HFFc6 (cell line): ENCODE results near the gene SV2C. TPM values are rescaled to one million over a fixed set of nuclear protein-coding genes. Genes with fewer than 3 reads are reported as not detected.
"Not testable (repeated sequence)": the region's sequence is repeated elsewhere in the genome, so short reads cannot be mapped to it uniquely, and the experiment has no call there.

Source experiments
- DNase-seq: peaks from one replicate; pipeline ENCODE4 v3.0.0-alpha.2; 2018
- H3K27ac Mint-ChIP-seq: 2 replicates; pipeline ENCODE4 v1.8.0; 2020; ENCODE audit warnings: mild to moderate bottlenecking, mixed read lengths
- H3K27me3 Mint-ChIP-seq: 2 replicates; pipeline ENCODE4 v1.8.0; 2021; ENCODE audit warnings: mild to moderate bottlenecking, moderate library complexity, mixed read lengths; ENCODE audit not compliant: insufficient read depth
- H3K36me3 Mint-ChIP-seq: 2 replicates; pipeline ENCODE4 v1.8.0; 2021; ENCODE audit warnings: low read depth, mixed read lengths
- H3K4me1 Mint-ChIP-seq: 2 replicates; pipeline ENCODE4 v1.8.0; 2020; ENCODE audit warnings: low read depth, mixed read lengths
- H3K4me3 Mint-ChIP-seq: 2 replicates; pipeline ENCODE4 v1.8.0; 2020; ENCODE audit warnings: mild to moderate bottlenecking, moderate library complexity, mixed read lengths
- H3K9me3 Mint-ChIP-seq: 2 replicates; pipeline ENCODE4 v1.8.0; 2020; ENCODE audit warnings: mild to moderate bottlenecking, mixed read lengths
- CTCF ChIP-seq: fragments of 200-600 bp; sonication (generic); IDR thresholded peaks from 2 replicates; pipeline ENCODE4 v1.5.0; 2021; ENCODE audit warnings: antibody characterized with exemption, mild to moderate bottlenecking
- total RNA-seq, 6 experiments: library from RNA; stranded (reverse); fragmentation: NEBNext Ultra II Directional; extraction: Animal tissue kit (Norgen Biotek cat#: 25700); gene quantifications; 2 replicates in 1 of 6; 3 replicates in 5 of 6; pipeline ENCODE4 v1.2.3, GENCODE V29; 2021

SV2C gene
- total RNA-seq, 6 experiments from 2014 or later, result not detected

GRCh38 chr5:76236684-76237083 is 153.5 kb downstream of the SV2C start:
- Mint-ChIP-seq H3K4me1 (no peaks in the 10 kb centered on the region), H3K27ac (no peak overlapping the region), H3K36me3 (no peaks in the 10 kb centered on the region), H3K9me3 (no peaks in the 10 kb centered on the region), H3K4me3 (no peak overlapping the region), H3K27me3 (no peaks in the 10 kb centered on the region; the same call in 1 of the 2 replicates)
- no peak for DNase-seq
- TF ChIP-seq CTCF, result no peak

GRCh38 chr5:76240336-76240735 is 157.2 kb downstream of the SV2C start:
- Mint-ChIP-seq H3K4me3 (no peak overlapping the region), H3K4me1 (no peaks in the 10 kb centered on the region), H3K36me3 (no peaks in the 10 kb centered on the region), H3K27me3 (peaks cover 2% of the 10 kb centered on the region; the same call in 1 of the 2 replicates), H3K27ac (no peak overlapping the region), H3K9me3 (no peaks in the 10 kb centered on the region)
- no peak for TF ChIP-seq CTCF
- no peak for DNase-seq

GRCh38 chr5:76242155-76242554 is 159.0 kb downstream of the SV2C start:
- not testable (repeated sequence) for H3K9me3 Mint-ChIP-seq, H3K4me3 Mint-ChIP-seq, H3K4me1 Mint-ChIP-seq, H3K27me3 Mint-ChIP-seq, H3K36me3 Mint-ChIP-seq, DNase-seq, H3K27ac Mint-ChIP-seq

- peaks cover 2% of the 10 kb centered on the region; the same call in 1 of the 2 replicates for H3K27me3 Mint-ChIP-seq
- no peak for DNase-seq
These were observed 162.4 kb downstream of the SV2C start for GRCh38 chr5:76245590-76245989.

GRCh38 chr5:76249621-76250020 is 166.4 kb downstream of the SV2C start:
- no peak overlapping the region for H3K27ac Mint-ChIP-seq
- no peak for DNase-seq
- no peaks in the 10 kb centered on the region for H3K36me3 Mint-ChIP-seq
- H3K4me3 Mint-ChIP-seq, result no peak overlapping the region
- no peaks in the 10 kb centered on the region for H3K4me1 Mint-ChIP-seq
- no peak for TF ChIP-seq CTCF
- peaks cover 13% of the 10 kb centered on the region for H3K27me3 Mint-ChIP-seq
- no peaks in the 10 kb centered on the region for H3K9me3 Mint-ChIP-seq

More at GRCh38 chr5:76245590-76245989, 162.4 kb downstream of the SV2C start:
- TF ChIP-seq CTCF, result no peak
- Mint-ChIP-seq H3K4me3 (no peak overlapping the region), H3K36me3 (no peaks in the 10 kb centered on the region), H3K9me3 (no peaks in the 10 kb centered on the region), H3K27ac (no peak overlapping the region), H3K4me1 (no peaks in the 10 kb centered on the region)

GRCh38 chr5:76250463-76250862 is 167.3 kb downstream of the SV2C start:
- DNase-seq, result no peak
- H3K4me3 Mint-ChIP-seq, result no peak overlapping the region
- H3K27me3 Mint-ChIP-seq, result peaks cover 11% of the 10 kb centered on the region
- no peak for TF ChIP-seq CTCF
- no peaks in the 10 kb centered on the region for H3K9me3 Mint-ChIP-seq
- no peaks in the 10 kb centered on the region for H3K36me3 Mint-ChIP-seq
- H3K4me1 Mint-ChIP-seq, result no peaks in the 10 kb centered on the region
- H3K27ac Mint-ChIP-seq, result no peak overlapping the region
